ENCODE measurements around the gene NEUROD2.

NEUROD2 gene

DNA sequence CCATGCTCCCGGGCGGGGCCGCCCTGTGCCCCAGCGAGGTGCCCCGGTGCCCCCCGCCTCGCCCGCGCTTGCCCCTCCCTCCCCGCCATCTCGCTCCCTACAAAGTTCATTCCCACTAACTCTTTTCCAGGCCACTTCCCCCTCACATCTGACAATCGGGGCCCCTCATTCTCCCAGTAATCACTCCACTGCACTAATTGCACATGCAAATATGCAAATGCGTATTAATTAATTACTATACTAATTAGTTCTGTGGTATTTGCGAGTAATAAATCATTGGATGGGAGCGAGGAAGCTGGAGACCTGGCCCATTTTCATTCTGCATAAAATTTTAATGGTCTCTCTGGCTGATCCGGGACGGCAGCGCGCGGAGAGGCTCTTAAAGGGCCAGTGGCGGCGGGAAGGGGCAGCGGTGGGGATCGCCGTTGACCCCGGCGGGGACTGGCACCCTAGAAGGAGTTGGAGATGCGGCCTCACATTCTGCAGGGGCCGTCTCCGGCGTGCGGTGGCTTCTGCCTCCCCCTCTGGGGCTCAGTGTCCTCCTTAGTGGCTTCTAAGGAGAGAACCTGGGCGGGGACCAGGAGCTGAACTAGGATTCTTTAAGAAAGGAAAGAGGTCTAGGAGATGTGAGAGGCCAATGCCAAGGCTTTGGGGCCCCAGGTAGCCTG lies 10.7 kb upstream of the NEUROD2 start:
- Histone ChIP-seq H3K4me3 (ENCODE audit: low read depth, low read length) (peak overlapping the region; percentile 38), H3K4me1 (ENCODE audit: control insufficient read depth, insufficient read depth, low read length) (peaks cover 4% of the 10 kb centered on the region), H3K36me3 (ENCODE audit: control insufficient read depth in 2 of 2, insufficient read depth in 1 of 2, low read length in 2 of 2) (no peaks in the 10 kb centered on the region), H3K27ac (ENCODE audit: extremely low read depth, low read depth, low read length) (peak overlapping the region; percentile 50; the same call in 1 of the 2 replicates), H3K9me3 (ENCODE audit: control insufficient read depth, insufficient read depth, low read depth, low read length) (no peaks in the 10 kb centered on the region)
- ChIA-PET CTCF (interaction anchor here (0.6 to 11.8 kb wide), 12 partner anchors 12 to 635 kb away, joined by 3 to 475 read pairs (median 6); partner anchors contain the start of genes PNMT, STARD3 and TCAP), POLR2A (interaction anchor here (0.6 to 2.1 kb wide), 4 partner anchors 13 to 373 kb away, joined by 3 to 6 read pairs (median 4); no protein-coding TSS in a partner anchor)
- TF ChIP-seq, protein P1, sequence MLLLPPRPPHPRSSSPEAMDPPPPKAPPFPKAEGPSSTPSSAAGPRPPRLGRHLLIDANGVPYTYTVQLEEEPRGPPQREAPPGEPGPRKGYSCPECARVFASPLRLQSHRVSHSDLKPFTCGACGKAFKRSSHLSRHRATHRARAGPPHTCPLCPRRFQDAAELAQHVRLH (tag by site-specific recombination; IDR thresholded peaks at IDR 0.05): 0 out of 2 replicates have a peak, but pooled peaks have one; percentile 12
- TF ChIP-seq, protein P2, sequence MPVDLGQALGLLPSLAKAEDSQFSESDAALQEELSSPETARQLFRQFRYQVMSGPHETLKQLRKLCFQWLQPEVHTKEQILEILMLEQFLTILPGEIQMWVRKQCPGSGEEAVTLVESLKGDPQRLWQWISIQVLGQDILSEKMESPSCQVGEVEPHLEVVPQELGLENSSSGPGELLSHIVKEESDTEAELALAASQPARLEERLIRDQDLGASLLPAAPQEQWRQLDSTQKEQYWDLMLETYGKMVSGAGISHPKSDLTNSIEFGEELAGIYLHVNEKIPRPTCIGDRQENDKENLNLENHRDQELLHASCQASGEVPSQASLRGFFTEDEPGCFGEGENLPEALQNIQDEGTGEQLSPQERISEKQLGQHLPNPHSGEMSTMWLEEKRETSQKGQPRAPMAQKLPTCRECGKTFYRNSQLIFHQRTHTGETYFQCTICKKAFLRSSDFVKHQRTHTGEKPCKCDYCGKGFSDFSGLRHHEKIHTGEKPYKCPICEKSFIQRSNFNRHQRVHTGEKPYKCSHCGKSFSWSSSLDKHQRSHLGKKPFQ (tag by site-specific recombination; IDR thresholded peaks at IDR 0.05): peak; percentile 51; the same call in 1 of the 2 replicates
- TF ChIP-seq, protein P3, sequence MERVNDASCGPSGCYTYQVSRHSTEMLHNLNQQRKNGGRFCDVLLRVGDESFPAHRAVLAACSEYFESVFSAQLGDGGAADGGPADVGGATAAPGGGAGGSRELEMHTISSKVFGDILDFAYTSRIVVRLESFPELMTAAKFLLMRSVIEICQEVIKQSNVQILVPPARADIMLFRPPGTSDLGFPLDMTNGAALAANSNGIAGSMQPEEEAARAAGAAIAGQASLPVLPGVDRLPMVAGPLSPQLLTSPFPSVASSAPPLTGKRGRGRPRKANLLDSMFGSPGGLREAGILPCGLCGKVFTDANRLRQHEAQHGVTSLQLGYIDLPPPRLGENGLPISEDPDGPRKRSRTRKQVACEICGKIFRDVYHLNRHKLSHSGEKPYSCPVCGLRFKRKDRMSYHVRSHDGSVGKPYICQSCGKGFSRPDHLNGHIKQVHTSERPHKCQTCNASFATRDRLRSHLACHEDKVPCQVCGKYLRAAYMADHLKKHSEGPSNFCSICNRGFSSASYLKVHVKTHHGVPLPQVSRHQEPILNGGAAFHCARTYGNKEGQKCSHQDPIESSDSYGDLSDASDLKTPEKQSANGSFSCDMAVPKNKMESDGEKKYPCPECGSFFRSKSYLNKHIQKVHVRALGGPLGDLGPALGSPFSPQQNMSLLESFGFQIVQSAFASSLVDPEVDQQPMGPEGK (tag by site-specific recombination; IDR thresholded peaks at IDR 0.05): peak; percentile 65
- TF ChIP-seq, protein P4, sequence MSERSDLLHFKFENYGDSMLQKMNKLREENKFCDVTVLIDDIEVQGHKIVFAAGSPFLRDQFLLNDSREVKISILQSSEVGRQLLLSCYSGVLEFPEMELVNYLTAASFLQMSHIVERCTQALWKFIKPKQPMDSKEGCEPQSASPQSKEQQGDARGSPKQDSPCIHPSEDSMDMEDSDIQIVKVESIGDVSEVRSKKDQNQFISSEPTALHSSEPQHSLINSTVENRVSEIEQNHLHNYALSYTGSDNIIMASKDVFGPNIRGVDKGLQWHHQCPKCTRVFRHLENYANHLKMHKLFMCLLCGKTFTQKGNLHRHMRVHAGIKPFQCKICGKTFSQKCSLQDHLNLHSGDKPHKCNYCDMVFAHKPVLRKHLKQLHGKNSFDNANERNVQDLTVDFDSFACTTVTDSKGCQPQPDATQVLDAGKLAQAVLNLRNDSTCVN (tag by site-specific recombination; optimal IDR thresholded peaks at IDR 0.05): peak; percentile 47
- TF ChIP-seq ZNF394 (tag by site-specific recombination; IDR thresholded peaks at IDR 0.05; ENCODE audit: borderline replicate concordance): peak; percentile 46; the same call in 1 of the 2 replicates
- TF ChIP-seq, protein P5, sequence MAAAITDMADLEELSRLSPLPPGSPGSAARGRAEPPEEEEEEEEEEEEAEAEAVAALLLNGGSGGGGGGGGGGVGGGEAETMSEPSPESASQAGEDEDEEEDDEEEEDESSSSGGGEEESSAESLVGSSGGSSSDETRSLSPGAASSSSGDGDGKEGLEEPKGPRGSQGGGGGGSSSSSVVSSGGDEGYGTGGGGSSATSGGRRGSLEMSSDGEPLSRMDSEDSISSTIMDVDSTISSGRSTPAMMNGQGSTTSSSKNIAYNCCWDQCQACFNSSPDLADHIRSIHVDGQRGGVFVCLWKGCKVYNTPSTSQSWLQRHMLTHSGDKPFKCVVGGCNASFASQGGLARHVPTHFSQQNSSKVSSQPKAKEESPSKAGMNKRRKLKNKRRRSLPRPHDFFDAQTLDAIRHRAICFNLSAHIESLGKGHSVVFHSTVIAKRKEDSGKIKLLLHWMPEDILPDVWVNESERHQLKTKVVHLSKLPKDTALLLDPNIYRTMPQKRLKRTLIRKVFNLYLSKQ (tag by site-specific recombination; IDR thresholded peaks at IDR 0.05; ENCODE audit: borderline replicate concordance): no peak
- no peak for TF ChIP-seq ZNF658 (tag by site-specific recombination; IDR thresholded peaks at IDR 0.05)
- peak; percentile 71 for TF ChIP-seq ZIC2 (tag by site-specific recombination; IDR thresholded peaks at IDR 0.05)
- TF ChIP-seq, protein P6, sequence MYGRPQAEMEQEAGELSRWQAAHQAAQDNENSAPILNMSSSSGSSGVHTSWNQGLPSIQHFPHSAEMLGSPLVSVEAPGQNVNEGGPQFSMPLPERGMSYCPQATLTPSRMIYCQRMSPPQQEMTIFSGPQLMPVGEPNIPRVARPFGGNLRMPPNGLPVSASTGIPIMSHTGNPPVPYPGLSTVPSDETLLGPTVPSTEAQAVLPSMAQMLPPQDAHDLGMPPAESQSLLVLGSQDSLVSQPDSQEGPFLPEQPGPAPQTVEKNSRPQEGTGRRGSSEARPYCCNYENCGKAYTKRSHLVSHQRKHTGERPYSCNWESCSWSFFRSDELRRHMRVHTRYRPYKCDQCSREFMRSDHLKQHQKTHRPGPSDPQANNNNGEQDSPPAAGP (tag by site-specific recombination; IDR thresholded peaks at IDR 0.05): peak; percentile 64; the same call in 1 of the 2 replicates
- 0 out of 2 replicates have a peak, but pooled peaks have one; percentile 3 for TF ChIP-seq GLIS2 (tag by site-specific recombination; IDR thresholded peaks at IDR 0.05)
- TF ChIP-seq SP3 (tag by site-specific recombination; IDR thresholded peaks at IDR 0.05): peak; percentile 55
- no peak for TF ChIP-seq ZNF19 (tag by site-specific recombination; IDR thresholded peaks at IDR 0.05; ENCODE audit: low read depth)
- TF ChIP-seq TRIM28 (IDR thresholded peaks at IDR 0.05; ENCODE audit: borderline replicate concordance, low read length): no peak
- no peak for TF ChIP-seq ZFP3 (tag by site-specific recombination; IDR thresholded peaks at IDR 0.05; ENCODE audit: low read depth)
- TF ChIP-seq, protein P7, sequence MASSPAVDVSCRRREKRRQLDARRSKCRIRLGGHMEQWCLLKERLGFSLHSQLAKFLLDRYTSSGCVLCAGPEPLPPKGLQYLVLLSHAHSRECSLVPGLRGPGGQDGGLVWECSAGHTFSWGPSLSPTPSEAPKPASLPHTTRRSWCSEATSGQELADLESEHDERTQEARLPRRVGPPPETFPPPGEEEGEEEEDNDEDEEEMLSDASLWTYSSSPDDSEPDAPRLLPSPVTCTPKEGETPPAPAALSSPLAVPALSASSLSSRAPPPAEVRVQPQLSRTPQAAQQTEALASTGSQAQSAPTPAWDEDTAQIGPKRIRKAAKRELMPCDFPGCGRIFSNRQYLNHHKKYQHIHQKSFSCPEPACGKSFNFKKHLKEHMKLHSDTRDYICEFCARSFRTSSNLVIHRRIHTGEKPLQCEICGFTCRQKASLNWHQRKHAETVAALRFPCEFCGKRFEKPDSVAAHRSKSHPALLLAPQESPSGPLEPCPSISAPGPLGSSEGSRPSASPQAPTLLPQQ (tag by site-specific recombination; IDR thresholded peaks at IDR 0.05): 0 out of 2 replicates have a peak, but pooled peaks have one; percentile 54
- peak; percentile 69; the same call in 1 of the 2 replicates for TF ChIP-seq ZFP69B (tag by site-specific recombination; IDR thresholded peaks at IDR 0.05)
- TF ChIP-seq ZNF274 (IDR thresholded peaks at IDR 0.05; ENCODE audit: low read length): no peak
- TF ChIP-seq ZNF274 (tag by site-specific recombination; IDR thresholded peaks at IDR 0.05; ENCODE audit: borderline replicate concordance): no peak
- TF ChIP-seq KLF10 (tag by site-specific recombination; IDR thresholded peaks at IDR 0.05): no peak
- TF ChIP-seq ZNF558 (tag by site-specific recombination; IDR thresholded peaks at IDR 0.05): no peak
- TF ChIP-seq ZNF10 (tag by site-specific recombination; IDR thresholded peaks at IDR 0.05): no peak
- no peak for TF ChIP-seq ZNF37A (tag by site-specific recombination; IDR thresholded peaks at IDR 0.05)
- TF ChIP-seq GLIS1 (tag by site-specific recombination; IDR thresholded peaks at IDR 0.05): peak; percentile 42
- no peak for TF ChIP-seq ZNF404 (tag by site-specific recombination; IDR thresholded peaks at IDR 0.05)
- TF ChIP-seq ZNF266 (tag by site-specific recombination; IDR thresholded peaks at IDR 0.05; ENCODE audit: low read depth): no peak
- TF ChIP-seq ZNF76 (tag by site-specific recombination; IDR thresholded peaks at IDR 0.05; ENCODE audit: borderline replicate concordance, low read depth): 0 out of 2 replicates have a peak, but pooled peaks have one; percentile 19
- TF ChIP-seq ZNF341 (tag by site-specific recombination; IDR thresholded peaks at IDR 0.05; ENCODE audit: low read depth): peak; percentile 51; the same call in 1 of the 2 replicates
- peak; percentile 48; the same call in 1 of the 2 replicates for TF ChIP-seq IKZF3 (tag by site-specific recombination; IDR thresholded peaks at IDR 0.05)

All from HEK293 (cell line).